GM19043 (cell line): ENCODE results near the gene EMX2.

Source experiments
- ATAC-seq: cut with Tn5 transposase; IDR thresholded peaks from one replicate; pipeline ENCODE4 v1.9.1; 2021; ENCODE audit warnings: low read depth; ENCODE audit not compliant: unreplicated experiment

EMX2 gene

GRCh38 chr10:117531371-117532002, 11.1 kb upstream of the EMX2 start:
- ATAC-seq = no peak

GRCh38 chr10:117532003-117532385, 10.6 kb upstream of the EMX2 start:
- ATAC-seq = no peak

- no peak for ATAC-seq
These were observed 10.0 kb upstream of the EMX2 start for GRCh38 chr10:117532451-117533107.

GRCh38 chr10:117533507-117534281, 8.9 kb upstream of the EMX2 start:
- no peak for ATAC-seq

- ATAC-seq = no peak
These were observed 7.9 kb upstream of the EMX2 start for GRCh38 chr10:117534321-117535297.

DNA sequence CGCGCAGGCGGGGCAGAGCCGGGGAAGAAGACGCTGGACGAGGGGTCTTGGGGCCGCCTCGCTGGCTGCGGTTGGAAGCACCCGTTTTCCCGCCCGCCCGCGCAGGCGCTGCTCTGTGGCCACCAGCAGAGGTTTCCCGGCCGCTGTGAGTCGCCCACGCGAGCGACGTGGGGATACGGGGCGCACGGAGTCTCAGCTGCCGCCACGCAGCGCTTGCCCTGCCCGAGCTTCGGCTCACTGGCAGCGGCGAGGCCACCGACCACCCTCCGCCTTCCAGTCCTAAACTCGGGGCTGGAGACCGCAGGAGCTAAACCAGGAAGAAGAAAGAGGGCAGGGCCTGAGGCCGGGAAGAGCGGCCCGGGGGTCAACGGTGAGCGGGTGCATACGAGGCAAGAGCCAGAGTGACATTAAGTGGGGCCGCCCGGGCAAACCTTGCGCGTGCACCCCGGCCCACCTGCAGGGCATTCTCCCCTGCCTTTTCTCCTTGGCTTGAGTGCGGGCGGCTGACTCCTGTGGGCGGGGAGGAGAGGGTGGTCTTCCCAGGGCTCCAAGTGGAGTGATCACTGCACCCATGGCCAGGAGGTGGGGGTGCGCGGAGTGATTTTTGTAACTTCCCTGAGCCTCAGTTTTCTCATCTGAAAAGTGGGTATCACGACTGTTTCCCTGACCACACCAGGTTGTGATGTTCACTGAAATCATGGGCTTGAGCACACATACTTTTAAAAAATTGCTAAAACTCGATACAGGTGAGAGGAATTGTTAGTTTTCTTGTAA, 7.1 kb upstream of the EMX2 start:
- no peak for ATAC-seq

- no peak for ATAC-seq
These were observed 6.3 kb upstream of the EMX2 start for GRCh38 chr10:117536072-117536865.

GRCh38 chr10:117536866-117537435, 5.6 kb upstream of the EMX2 start:
- ATAC-seq = no peak

GRCh38 chr10:117537436-117537903, 5.1 kb upstream of the EMX2 start:
- peak; percentile 38 for ATAC-seq

GRCh38 chr10:117537904-117538524, 4.5 kb upstream of the EMX2 start:
- ATAC-seq = peak; percentile 37

DNA sequence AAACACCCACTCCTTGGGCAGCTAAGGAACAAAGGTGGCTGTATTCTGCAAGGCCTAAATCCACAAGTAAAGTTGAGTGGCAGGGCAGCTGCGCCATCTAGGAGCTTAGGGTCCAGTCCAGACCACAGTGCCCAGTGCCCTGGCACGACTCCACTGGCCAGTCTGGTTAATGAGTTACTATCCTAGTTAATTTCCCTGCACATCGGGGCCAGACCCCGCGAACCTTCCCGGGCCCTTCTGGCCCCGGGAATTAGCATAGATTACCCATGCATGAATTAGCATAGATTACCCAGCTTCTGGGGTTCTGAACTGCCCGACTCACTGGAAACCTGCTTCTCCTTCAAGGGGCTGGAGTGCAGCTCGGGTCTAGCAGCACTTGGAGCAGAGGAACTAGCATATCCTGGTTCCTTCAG, 3.2 kb upstream of the EMX2 start:
- ATAC-seq = no peak

DNA sequence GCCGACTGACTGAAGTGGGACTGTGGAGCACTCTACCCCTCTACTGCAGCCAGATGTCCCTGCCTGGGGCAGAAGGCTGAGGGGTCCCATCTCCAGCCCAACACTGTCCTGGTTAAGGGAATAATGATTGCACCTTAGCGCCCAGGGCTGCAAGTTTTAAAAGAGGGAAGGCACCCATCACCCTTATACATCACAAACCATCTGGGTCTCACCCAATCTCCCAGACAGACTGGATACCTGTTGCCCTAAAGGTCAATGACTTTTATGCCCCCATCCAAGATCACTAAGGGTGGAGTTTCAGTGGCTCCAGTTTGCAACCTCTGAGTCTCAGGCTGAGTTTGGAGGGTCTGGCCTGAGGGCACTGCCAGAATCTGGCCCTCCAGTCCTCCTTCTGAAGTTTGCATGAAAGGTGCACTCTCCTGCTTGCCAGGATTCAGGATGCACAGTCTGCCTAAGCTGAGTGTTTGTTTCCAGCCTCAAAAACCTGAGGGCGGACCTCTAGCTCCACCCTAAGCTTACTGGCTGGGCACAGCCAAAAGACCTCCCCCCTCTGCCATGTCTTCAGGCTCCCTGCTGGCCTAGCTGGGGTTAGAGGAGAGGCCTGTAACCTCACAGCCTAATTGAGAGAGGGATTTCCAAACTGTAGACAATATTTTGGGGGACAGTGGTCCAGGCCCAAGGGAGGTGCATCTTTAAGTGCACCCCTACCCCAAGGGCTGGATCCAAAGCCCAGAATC, 2.5 kb upstream of the EMX2 start:
- ATAC-seq = no peak

DNA sequence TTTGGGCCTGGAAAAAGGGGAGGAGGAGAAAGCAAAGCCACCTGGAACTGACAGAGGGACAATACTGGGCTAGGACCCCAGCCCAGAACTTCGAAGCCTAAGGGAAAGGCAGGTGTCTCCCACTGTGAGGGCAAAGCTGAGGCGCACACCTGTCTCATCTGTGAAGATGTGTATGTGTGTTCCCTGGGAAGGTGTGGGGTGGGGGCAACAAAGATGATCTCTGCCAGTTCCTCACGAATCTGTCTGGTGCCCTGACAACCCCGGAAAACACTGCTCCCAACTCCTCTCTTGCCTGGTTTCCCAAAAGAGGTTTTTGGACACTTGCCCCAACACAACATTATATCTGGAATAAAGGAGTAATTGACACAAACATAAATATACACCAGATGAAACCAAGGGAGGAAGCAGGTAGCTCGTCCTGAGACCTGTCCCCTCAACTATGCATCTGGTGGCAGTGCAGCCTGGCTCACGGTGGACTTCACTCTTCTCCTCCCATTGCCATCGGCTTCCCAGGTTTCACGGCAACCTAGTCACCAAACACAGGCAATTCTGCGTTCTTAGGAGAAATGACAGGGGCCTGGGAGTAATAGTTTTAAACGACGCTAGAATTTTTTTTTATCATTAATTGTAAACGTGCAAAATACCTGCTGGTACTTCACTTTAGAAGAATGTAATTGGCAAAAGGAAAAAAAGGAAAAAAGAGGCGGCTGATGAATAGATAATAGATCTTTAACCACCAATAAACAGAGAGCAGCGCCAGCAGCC, 1.7 kb upstream of the EMX2 start:
- no peak for ATAC-seq

GRCh38 chr10:117541405-117541908, 1.1 kb upstream of the EMX2 start:
- ATAC-seq = no peak

DNA sequence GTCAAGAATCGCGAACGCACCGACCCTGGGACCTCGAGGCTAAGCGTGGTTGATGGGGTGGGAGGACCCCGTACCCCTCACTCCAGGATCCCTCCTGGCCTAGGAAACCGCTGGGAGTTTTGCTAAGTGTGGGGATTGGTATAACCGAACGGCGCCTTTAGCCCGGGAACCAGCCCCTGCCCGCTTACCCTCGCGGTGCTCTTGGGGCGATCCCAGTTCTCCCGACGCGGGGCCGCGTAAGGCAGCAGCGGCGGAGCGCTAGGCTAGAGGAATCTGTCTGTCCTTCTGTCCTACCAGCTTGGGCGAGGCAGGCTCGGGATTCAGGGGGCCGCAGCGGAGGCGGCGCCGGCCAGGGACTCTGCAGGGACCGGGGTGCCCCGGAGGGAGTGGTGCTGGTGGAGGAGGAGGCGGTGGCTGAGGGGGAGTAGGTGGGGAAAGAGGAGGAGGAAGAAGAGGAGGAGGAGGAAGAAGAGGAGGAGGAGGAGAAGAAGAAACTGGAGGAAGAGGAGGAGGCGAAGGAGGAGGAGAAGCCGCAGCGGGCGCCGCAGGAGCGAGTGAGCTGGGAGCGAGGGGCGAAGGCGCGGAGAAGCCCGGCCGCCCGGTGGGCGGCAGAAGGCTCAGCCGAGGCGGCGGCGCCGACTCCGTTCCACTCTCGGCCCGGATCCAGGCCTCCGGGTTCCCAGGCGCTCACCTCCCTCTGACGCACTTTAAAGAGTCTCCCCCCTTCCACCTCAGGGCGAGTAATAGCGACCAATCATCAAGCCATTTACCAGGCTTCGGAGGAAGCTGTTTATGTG, 439 bp upstream of the EMX2 start:
- no peak for ATAC-seq
